ENCODE measurements around the gene ABCB8. TPM values are rescaled to one million over a fixed set of nuclear protein-coding genes. Genes with fewer than 3 reads are reported as not detected.

Gene ABCB8
- total and polyA plus RNA-seq, 2 of the 8 experiments (the other 6 are each of a cell fraction or from before 2014, with no cell fraction given) = 17.7 to 27.0 TPM

GRCh38 chr7:151045262-151045661 lies 17.0 kb downstream of the ABCB8 start (continued):
- TF ChIP-seq SP1 (IDR thresholded peaks at IDR 0.05; ENCODE audit: low read depth, low read length) = no peak
- TF ChIP-seq KDM4A (IDR thresholded peaks at IDR 0.05; ENCODE audit: low read depth, low read length, severe bottlenecking) = no peak
- no peak for TF ChIP-seq SAP30 (IDR thresholded peaks at IDR 0.05; ENCODE audit: insufficient read depth, insufficient replicate concordance, low read length)
- TF ChIP-seq MAFK (IDR thresholded peaks at IDR 0.05; ENCODE audit: low read depth, low read length) = no peak
- TF ChIP-seq USF2 (IDR thresholded peaks at IDR 0.05; ENCODE audit: low read length) = no peak
- TF ChIP-seq TEAD4 (IDR thresholded peaks at IDR 0.05; ENCODE audit: low read depth, low read length) = no peak
